ENCODE data around the gene TYMS. TPM values are rescaled to one million over a fixed set of nuclear protein-coding genes. Genes with fewer than 3 reads are reported as not detected.

The TYMS gene
- total RNA-seq: 2.9 and 3.6 TPM in 2 replicates

GRCh38 chr18:657311-658000, at the start of gene TYMS:
TYMS (plus strand) TSS chr18:657653; CDS start chr18:657743, 90 bp downstream.

GRCh38 chr18:712401-713134, 55.1 kb downstream of the TYMS start, which contains the start of gene ENOSF1:
ENOSF1 (minus strand) TSS chr18:712630; CDS start chr18:712587, 43 bp downstream.

Other genes starting within 250 kb of the TYMS start
- 297 and 345 TPM in 2 replicates for gene COLEC12, start 157.0 kb upstream of the TYMS start, total RNA-seq
- gene CETN1, start 77.3 kb upstream of the TYMS start, total RNA-seq: not detected in 2 replicates
- not detected in 2 replicates for gene CLUL1, start 60.7 kb upstream of the TYMS start, total RNA-seq
- 29.5 and 50.1 TPM in 2 replicates for gene ENOSF1, start 55.0 kb downstream of the TYMS start, total RNA-seq
- gene YES1, start 154.6 kb downstream of the TYMS start, total RNA-seq: 87.7 and 102 TPM in 2 replicates
- gene ADCYAP1, start 247.2 kb downstream of the TYMS start, total RNA-seq: not detected in 2 replicates

Measured in hair follicle dermal papilla cell (primary cell).